ENCODE measurements around the gene KRT7.

Gene KRT7

DNA sequence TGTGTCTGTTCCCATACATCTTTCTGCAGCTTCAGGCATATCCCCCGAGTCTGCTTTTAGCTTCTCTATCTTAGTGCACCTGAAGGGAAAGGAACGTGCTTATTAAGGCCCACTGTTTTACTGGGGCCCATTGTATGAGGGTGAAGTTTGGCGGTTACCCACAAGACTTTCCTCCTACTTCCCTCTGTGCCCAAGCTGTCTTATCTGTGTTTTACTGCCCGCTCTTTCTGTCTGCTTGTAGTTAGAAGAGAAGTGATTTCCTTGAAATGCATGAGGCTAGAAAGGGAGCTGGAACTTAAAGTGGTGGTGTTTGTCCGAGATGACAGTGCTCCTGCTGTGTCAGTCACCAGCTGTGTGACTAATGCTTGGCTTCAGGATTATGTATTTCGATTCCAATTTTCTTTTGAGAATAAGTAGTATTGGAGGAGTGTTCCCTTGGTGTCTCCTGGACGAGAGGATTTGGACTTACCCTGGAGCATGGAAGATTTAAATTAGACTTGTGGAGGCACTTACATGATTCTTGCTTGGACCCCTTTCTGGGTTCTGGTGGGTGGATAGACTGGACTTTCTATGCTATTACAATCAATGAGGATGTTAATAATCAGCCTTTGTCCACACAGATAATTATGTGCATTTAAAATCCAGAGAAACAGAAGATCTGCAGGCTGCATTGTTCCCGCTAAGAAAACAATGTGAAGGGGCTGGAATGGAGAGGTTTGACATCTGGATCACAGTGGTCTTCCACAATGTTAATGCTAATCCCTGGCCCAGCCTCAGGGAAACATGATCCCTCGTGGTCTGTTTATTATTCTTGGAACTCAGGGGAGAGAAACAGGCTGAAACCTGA lies 27.5 kb downstream of the KRT7 start:
- TF ChIP-seq, protein P1, sequence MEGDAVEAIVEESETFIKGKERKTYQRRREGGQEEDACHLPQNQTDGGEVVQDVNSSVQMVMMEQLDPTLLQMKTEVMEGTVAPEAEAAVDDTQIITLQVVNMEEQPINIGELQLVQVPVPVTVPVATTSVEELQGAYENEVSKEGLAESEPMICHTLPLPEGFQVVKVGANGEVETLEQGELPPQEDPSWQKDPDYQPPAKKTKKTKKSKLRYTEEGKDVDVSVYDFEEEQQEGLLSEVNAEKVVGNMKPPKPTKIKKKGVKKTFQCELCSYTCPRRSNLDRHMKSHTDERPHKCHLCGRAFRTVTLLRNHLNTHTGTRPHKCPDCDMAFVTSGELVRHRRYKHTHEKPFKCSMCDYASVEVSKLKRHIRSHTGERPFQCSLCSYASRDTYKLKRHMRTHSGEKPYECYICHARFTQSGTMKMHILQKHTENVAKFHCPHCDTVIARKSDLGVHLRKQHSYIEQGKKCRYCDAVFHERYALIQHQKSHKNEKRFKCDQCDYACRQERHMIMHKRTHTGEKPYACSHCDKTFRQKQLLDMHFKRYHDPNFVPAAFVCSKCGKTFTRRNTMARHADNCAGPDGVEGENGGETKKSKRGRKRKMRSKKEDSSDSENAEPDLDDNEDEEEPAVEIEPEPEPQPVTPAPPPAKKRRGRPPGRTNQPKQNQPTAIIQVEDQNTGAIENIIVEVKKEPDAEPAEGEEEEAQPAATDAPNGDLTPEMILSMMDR (IDR thresholded peaks at IDR 0.05; ENCODE audit: insufficient read depth, low read depth, low read length, missing control alignments): no peak
- no peak overlapping the region for H3K4me3 ChIP-seq (ENCODE audit: low read depth, low read length)
- DNase-seq (ENCODE audit: low read depth): no peak

DNA sequence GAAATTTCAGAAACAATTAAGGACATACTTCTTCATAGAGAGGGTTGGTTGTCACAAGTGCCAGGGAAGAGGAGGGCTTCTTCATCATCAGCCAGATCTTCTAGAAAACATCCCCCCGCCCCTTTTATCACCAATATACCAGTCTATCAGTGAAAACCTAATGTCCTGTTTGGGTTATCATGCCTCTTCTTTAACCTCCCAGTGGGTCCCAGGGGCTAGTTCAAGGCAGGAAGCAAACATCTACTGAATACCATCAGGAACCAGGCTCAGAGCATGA lies 28.1 kb downstream of the KRT7 start:
- TF ChIP-seq, protein P1 (IDR thresholded peaks at IDR 0.05; ENCODE audit: insufficient read depth, low read depth, low read length, missing control alignments): no peak
- DNase-seq (ENCODE audit: low read depth): no peak
- no peak overlapping the region for H3K4me3 ChIP-seq (ENCODE audit: low read depth, low read length)

DNA sequence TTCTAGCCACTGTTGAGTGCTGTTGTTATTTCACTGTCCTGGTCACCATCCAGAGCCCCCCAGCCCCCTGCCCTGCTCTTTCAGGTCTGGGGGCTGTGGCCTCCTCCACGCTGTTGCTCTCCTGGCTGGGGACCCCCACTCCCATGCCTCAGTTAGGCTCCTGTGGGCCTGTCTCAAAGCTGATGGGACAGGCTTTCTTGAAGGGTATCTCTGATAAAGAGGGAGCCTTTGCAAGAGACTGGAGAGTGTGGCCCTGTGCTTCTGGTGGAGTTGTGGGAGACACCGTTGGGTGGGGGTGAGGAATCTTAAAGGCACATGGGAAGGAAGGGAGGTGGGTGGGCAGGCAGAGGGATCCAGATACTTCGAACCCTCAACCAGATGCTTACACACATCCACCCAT lies 29.2 kb downstream of the KRT7 start:
- no peak for DNase-seq (ENCODE audit: low read depth)

DNA sequence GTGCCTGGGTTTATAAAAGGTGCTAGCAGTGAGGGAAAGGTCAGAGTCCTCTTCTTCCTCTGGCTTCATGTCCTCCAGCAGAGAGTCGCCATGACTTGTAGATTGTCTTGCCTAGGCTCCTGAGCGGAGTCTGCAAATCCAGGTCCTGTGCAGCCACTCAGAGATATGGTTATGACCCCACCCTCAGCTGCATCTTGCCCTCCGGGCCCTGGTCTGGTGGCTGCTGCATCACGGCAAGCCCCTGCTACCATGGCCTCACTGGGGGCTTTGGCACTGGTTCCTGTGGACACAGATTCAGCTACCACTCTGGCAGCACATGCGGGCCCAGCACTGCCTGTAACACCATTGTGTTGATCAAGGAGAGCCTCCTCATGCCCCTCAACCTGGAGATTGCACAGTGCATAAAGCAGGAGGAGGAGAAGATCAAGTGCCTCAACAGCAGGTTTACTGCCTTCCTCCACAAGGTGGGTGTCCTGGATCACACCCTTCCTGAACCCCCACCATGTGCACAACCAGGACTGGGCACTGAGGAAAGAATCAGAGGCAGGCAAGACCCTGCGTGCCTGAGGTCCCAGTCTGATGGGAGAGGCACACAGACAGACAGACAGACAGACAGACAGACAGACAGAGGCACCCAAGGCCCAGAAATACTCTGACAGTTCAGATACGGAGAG lies 30.9 kb downstream of the KRT7 start:
- H3K4me3 ChIP-seq (ENCODE audit: low read depth, low read length): no peak overlapping the region
- TF ChIP-seq, protein P1 (IDR thresholded peaks at IDR 0.05; ENCODE audit: insufficient read depth, low read depth, low read length, missing control alignments): no peak
- no peak for DNase-seq (ENCODE audit: low read depth)

More for the DNA sequence above, 29.2 kb downstream of the KRT7 start:
- H3K4me3 ChIP-seq (ENCODE audit: low read depth, low read length): no peak overlapping the region
- TF ChIP-seq, protein P1 (IDR thresholded peaks at IDR 0.05; ENCODE audit: insufficient read depth, low read depth, low read length, missing control alignments): no peak

DNA sequence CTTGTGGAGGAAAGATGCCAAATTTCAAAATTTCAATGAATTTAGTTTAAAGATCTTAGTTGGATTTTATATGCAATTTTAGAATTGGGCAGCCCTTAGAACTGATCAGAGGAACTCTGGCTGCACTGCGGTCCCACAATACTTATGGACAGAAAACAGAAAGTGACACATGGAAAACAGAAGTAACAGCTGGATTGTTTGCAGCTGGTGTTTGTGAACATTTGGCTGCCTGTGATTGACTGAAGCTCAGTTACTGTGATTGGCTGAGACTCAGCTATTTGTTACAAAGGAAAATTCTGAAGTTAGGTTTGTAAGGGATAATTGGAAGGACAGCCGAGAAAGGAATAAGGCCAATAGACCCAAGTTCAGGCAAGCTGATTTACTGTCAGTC lies 31.4 kb downstream of the KRT7 start:
- no peak for DNase-seq (ENCODE audit: low read depth)
- TF ChIP-seq, protein P1 (IDR thresholded peaks at IDR 0.05; ENCODE audit: insufficient read depth, low read depth, low read length, missing control alignments): no peak
- H3K4me3 ChIP-seq (ENCODE audit: low read depth, low read length): no peak overlapping the region

DNA sequence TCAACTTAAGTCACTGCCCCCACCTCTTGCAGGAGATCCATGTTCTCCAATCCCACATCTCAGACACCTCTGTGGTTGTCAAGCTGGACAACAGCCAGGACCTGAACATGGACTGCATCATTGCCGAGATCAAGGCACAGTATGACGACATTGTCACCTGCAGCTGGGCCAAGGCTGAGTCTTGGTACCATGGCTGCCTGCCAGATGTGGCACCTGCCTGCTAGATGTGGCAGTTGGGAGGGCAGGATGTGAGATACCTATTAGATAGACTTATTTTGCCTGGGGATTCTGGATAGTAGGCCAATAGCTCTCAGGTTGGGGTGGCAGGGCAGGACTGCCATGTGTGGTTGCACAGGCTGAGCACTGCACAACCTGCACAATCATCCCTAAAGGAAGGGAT lies 33.5 kb downstream of the KRT7 start:
- no peak for DNase-seq (ENCODE audit: low read depth)
- TF ChIP-seq, protein P1 (IDR thresholded peaks at IDR 0.05; ENCODE audit: insufficient read depth, low read depth, low read length, missing control alignments): no peak
- no peak overlapping the region for H3K4me3 ChIP-seq (ENCODE audit: low read depth, low read length)

All from GM12865 (cell line).